ENCODE data around the gene LAMA3.

LAMA3 gene

GRCh38 chr18:23661735-23662308 lies 27.4 kb upstream of the LAMA3 start:
- Histone ChIP-seq H3K36me3 (ENCODE audit: insufficient read depth) (no peaks in the 10 kb centered on the region), H3K4me2 (peak overlapping the region; percentile 61), H3K9ac (peak overlapping the region; percentile 28; the same call in 1 of the 2 replicates), H3K27ac (no peak overlapping the region), H2AFZ (ENCODE audit: low read depth) (peak overlapping the region; percentile 72; the same call in 1 of the 2 replicates), H3K79me2 (ENCODE audit: insufficient read depth, low read depth) (no peaks in the 10 kb centered on the region), H4K20me1 (ENCODE audit: insufficient read depth) (no peaks in the 10 kb centered on the region), H3K27me3 (ENCODE audit: insufficient read depth, low read depth) (no peaks in the 10 kb centered on the region; the same call in 1 of the 2 replicates), H3K4me1 (ENCODE audit: low read depth, poor library complexity, severe bottlenecking) (peaks cover 14% of the 10 kb centered on the region), H3K4me3 (IDR thresholded peaks at IDR 0.05; ENCODE audit: insufficient read depth, low read depth, low read length) (no peak overlapping the region)
- TF ChIP-seq CTCF (conservative IDR thresholded peaks at IDR 0.05; ENCODE audit: low read depth, low read length): no peak

GRCh38 chr18:23662309-23663263 lies 26.7 kb upstream of the LAMA3 start, which contains the start of gene ANKRD29:
TSS of gene ANKRD29 (minus strand) at chr18:23662911. CDS start at chr18:23662730, 181 bp downstream.
- Histone ChIP-seq H2AFZ (ENCODE audit: low read depth) (peak within 1 kb of the TSS; percentile 72; the same call in 1 of the 2 replicates), H3K27ac (no peak within 1 kb of the TSS), H3K79me2 (ENCODE audit: insufficient read depth, low read depth) (no peaks in the 10 kb centered on the region), H3K4me2 (peak within 1 kb of the TSS; percentile 98), H3K36me3 (ENCODE audit: insufficient read depth) (no peaks in the 10 kb centered on the region), H3K4me3 (IDR thresholded peaks at IDR 0.05; ENCODE audit: insufficient read depth, low read depth, low read length) (no peak within 1 kb of the TSS), H3K4me1 (ENCODE audit: low read depth, poor library complexity, severe bottlenecking) (peaks cover 14% of the 10 kb centered on the region), H3K9ac (peak within 1 kb of the TSS; percentile 28; the same call in 1 of the 2 replicates), H3K27me3 (ENCODE audit: insufficient read depth, low read depth) (no peaks in the 10 kb centered on the region; the same call in 1 of the 2 replicates), H4K20me1 (ENCODE audit: insufficient read depth) (no peaks in the 10 kb centered on the region)
- TF ChIP-seq CTCF (conservative IDR thresholded peaks at IDR 0.05; ENCODE audit: low read depth, low read length): no peak

DNA sequence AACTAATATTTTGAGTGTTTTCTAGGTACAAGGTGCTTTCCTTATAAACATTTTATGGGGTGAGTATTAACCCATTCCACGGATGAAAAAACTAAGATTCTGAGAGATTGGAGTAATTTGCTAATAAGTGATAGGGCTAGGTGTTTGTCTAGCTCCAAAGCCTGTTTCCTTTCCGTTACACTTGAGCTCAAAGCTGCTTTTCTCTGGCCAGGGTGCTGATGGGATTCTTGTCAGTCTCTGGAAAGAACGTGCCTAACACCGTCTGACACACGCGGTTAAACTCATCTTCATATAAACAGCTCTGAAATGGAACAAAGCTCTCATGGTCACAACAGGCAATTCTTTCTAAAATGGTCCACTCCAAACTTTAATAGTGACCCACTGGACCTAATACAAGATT lies 24.6 kb upstream of the LAMA3 start:
- Histone ChIP-seq H3K9ac (no peak overlapping the region), H3K27me3 (ENCODE audit: insufficient read depth, low read depth) (no peaks in the 10 kb centered on the region; the same call in 1 of the 2 replicates), H3K79me2 (ENCODE audit: insufficient read depth, low read depth) (no peaks in the 10 kb centered on the region), H4K20me1 (ENCODE audit: insufficient read depth) (no peaks in the 10 kb centered on the region), H3K36me3 (ENCODE audit: insufficient read depth) (no peaks in the 10 kb centered on the region), H3K4me3 (IDR thresholded peaks at IDR 0.05; ENCODE audit: insufficient read depth, low read depth, low read length) (no peak overlapping the region), H3K4me1 (ENCODE audit: low read depth, poor library complexity, severe bottlenecking) (peaks cover 14% of the 10 kb centered on the region), H3K27ac (no peak overlapping the region), H3K4me2 (no peak overlapping the region), H2AFZ (ENCODE audit: low read depth) (no peak overlapping the region)
- no peak for TF ChIP-seq CTCF (conservative IDR thresholded peaks at IDR 0.05; ENCODE audit: low read depth, low read length)

DNA sequence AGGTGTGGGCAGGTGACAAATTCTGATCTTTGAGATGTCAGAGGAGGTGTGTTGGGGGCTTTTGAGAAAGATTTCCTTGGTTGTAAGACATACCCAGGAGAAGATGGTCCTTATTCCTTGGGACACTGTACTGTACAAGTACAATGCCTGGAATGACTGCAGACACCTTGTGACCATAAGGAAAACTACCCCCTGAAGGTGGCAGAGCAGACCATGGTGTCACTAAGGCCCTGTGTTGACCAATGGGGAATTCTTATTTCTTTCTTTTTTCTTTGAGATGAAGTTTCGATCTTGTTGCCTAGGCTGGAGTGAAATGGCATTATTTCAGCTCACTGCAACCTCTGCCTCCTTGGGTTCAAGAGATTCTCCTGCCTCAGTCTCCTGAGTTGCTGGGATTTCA lies 22.1 kb upstream of the LAMA3 start:
- no peak overlapping the region for H3K4me2 ChIP-seq
- peaks cover 8% of the 10 kb centered on the region for H3K4me1 ChIP-seq (ENCODE audit: low read depth, poor library complexity, severe bottlenecking)
- H4K20me1 ChIP-seq (ENCODE audit: insufficient read depth): no peaks in the 10 kb centered on the region
- no peak overlapping the region for H3K4me3 ChIP-seq (IDR thresholded peaks at IDR 0.05; ENCODE audit: insufficient read depth, low read depth, low read length)
- no peak for TF ChIP-seq CTCF (conservative IDR thresholded peaks at IDR 0.05; ENCODE audit: low read depth, low read length)
- H3K36me3 ChIP-seq (ENCODE audit: insufficient read depth): no peaks in the 10 kb centered on the region
- no peak overlapping the region for H3K9ac ChIP-seq
- H3K27me3 ChIP-seq (ENCODE audit: insufficient read depth, low read depth): no peaks in the 10 kb centered on the region; the same call in 1 of the 2 replicates
- H3K79me2 ChIP-seq (ENCODE audit: insufficient read depth, low read depth): no peaks in the 10 kb centered on the region
- no peak overlapping the region for H3K27ac ChIP-seq
- H2AFZ ChIP-seq (ENCODE audit: low read depth): no peak overlapping the region

Measured in KMS-11 (cell line).